Epidermal melanocyte (primary cell): Measurements from ENCODE around the gene TNFRSF11A.

Experiments used
- DNase-seq: peaks from one replicate; pipeline ENCODE4 v3.0.0; 2011; ENCODE audit warnings: low spot score; ENCODE audit not compliant: insufficient read length

TNFRSF11A gene

GRCh38 chr18:62343316-62343715 is 18.2 kb downstream of the TNFRSF11A start:
- DNase-seq = no peak

GRCh38 chr18:62345909-62346308 is 20.8 kb downstream of the TNFRSF11A start:
- DNase-seq = no peak

GRCh38 chr18:62346333-62347088 is 21.4 kb downstream of the TNFRSF11A start:
- DNase-seq = no peak

- no peak for DNase-seq
Observed at GRCh38 chr18:62347089-62347506, 22.0 kb downstream of the TNFRSF11A start.

GRCh38 chr18:62348474-62348873 is 23.4 kb downstream of the TNFRSF11A start:
- DNase-seq = no peak

- no peak for DNase-seq
Observed at GRCh38 chr18:62353170-62353569, 28.1 kb downstream of the TNFRSF11A start.

- DNase-seq = no peak
Observed at GRCh38 chr18:62354151-62354550, 29.0 kb downstream of the TNFRSF11A start.

GRCh38 chr18:62357079-62357719 is 32.1 kb downstream of the TNFRSF11A start:
- DNase-seq = no peak

GRCh38 chr18:62360805-62361204 is 35.7 kb downstream of the TNFRSF11A start:
- no peak for DNase-seq

- no peak for DNase-seq
Observed at GRCh38 chr18:62361288-62361687, 36.2 kb downstream of the TNFRSF11A start.

- no peak for DNase-seq
Observed at GRCh38 chr18:62364558-62364957, 39.4 kb downstream of the TNFRSF11A start.

GRCh38 chr18:62365420-62365819 is 40.3 kb downstream of the TNFRSF11A start:
- DNase-seq = no peak

GRCh38 chr18:62366992-62367391 is 41.9 kb downstream of the TNFRSF11A start:
- no peak for DNase-seq

- DNase-seq = no peak
Observed at GRCh38 chr18:62368100-62368499, 43.0 kb downstream of the TNFRSF11A start.

GRCh38 chr18:62369129-62369644 is 44.1 kb downstream of the TNFRSF11A start:
- DNase-seq = no peak

- no peak for DNase-seq
Observed at GRCh38 chr18:62370366-62370765, 45.3 kb downstream of the TNFRSF11A start.

GRCh38 chr18:62371436-62371835 is 46.3 kb downstream of the TNFRSF11A start:
- no peak for DNase-seq

- no peak for DNase-seq
Observed at GRCh38 chr18:62372156-62372555, 47.0 kb downstream of the TNFRSF11A start.

- no peak for DNase-seq
Observed at GRCh38 chr18:62372882-62373281, 47.8 kb downstream of the TNFRSF11A start.

- DNase-seq = no peak
Observed at GRCh38 chr18:62374410-62374965, 49.4 kb downstream of the TNFRSF11A start.

- DNase-seq = no peak
Observed at GRCh38 chr18:62377131-62377807, 52.2 kb downstream of the TNFRSF11A start.

GRCh38 chr18:62379051-62379450 is 53.9 kb downstream of the TNFRSF11A start:
- DNase-seq = no peak
